Measurements from ENCODE around the gene ADAP1. TPM values are rescaled to one million over a fixed set of nuclear protein-coding genes. Genes with fewer than 3 reads are reported as not detected.

The ADAP1 gene
- total RNA-seq, 1 donor from 2014 or later, result 26.9 TPM

DNA sequence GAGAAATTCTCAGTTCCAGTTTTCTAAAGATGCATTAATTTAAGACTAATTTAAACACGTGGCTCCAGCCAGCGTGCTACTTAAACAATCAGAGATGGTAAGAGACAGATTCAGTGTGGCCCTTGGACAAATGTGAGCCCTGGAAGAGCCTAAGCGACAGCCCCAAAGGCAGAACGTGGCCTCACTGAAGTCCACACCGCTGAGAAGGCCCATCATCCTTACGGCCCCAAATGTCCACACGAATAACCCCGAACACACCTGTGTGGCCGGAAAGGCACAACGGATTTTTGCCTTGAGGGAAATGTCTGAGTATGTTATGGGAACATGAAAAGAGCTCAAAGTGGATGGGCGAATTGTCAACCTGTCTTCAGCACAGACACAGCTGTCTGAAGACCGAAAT is 17.6 kb upstream of the ADAP1 start:
- FAIRE-seq, result no peak
- H3K36me3 ChIP-seq (ENCODE audit: control insufficient read depth, insufficient read depth, low read length), result peaks cover 17% of the 10 kb centered on the region

GRCh38 chr7:970744-971143 is 16.3 kb upstream of the ADAP1 start:
- H3K27me3 ChIP-seq (ENCODE audit: control insufficient read depth, insufficient read depth, low read length), result no peaks in the 10 kb centered on the region
- H3K36me3 ChIP-seq (ENCODE audit: control insufficient read depth, insufficient read depth, low read length), result peaks cover 17% of the 10 kb centered on the region
- DNase-seq (ENCODE audit: low read depth), result no peak
- no peak overlapping the region for H3K4me3 ChIP-seq (ENCODE audit: low read depth, low read length)
- FAIRE-seq, result no peak
- TF ChIP-seq, protein P1, sequence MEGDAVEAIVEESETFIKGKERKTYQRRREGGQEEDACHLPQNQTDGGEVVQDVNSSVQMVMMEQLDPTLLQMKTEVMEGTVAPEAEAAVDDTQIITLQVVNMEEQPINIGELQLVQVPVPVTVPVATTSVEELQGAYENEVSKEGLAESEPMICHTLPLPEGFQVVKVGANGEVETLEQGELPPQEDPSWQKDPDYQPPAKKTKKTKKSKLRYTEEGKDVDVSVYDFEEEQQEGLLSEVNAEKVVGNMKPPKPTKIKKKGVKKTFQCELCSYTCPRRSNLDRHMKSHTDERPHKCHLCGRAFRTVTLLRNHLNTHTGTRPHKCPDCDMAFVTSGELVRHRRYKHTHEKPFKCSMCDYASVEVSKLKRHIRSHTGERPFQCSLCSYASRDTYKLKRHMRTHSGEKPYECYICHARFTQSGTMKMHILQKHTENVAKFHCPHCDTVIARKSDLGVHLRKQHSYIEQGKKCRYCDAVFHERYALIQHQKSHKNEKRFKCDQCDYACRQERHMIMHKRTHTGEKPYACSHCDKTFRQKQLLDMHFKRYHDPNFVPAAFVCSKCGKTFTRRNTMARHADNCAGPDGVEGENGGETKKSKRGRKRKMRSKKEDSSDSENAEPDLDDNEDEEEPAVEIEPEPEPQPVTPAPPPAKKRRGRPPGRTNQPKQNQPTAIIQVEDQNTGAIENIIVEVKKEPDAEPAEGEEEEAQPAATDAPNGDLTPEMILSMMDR (IDR thresholded peaks at IDR 0.05; ENCODE audit: insufficient read depth, low read length, severe bottlenecking), result no peak

More for the DNA sequence above, 17.6 kb upstream of the ADAP1 start:
- Histone ChIP-seq H3K27me3 (ENCODE audit: control insufficient read depth, insufficient read depth, low read length) (no peaks in the 10 kb centered on the region), H3K4me3 (ENCODE audit: low read depth, low read length) (no peak overlapping the region)
- TF ChIP-seq, protein P1 (IDR thresholded peaks at IDR 0.05; ENCODE audit: insufficient read depth, low read length, severe bottlenecking), result no peak
- DNase-seq (ENCODE audit: low read depth), result no peak

DNA sequence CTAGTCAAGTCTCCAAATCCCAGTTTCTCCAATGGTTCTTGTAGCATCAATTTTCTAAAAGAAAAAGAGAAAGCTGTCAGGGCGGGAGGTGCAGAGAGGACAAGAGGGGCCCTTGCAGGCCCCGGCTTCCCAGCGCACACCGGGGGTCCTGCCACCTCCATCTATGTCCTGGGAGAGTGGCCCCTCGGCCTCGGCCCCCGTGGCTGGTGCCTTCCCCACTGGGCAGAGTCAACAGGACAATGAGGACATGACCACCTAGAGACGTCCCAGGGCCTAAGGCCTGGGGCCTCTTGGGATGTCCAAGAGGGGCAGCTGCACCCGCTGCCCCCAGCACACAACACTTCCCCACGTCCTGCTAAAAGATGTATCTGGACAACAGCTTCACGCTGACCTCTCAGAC is 14.9 kb upstream of the ADAP1 start:
- no peak overlapping the region for H3K4me3 ChIP-seq (ENCODE audit: low read depth, low read length)
- no peak for FAIRE-seq
- H3K36me3 ChIP-seq (ENCODE audit: control insufficient read depth, insufficient read depth, low read length), result peaks cover 17% of the 10 kb centered on the region
- no peaks in the 10 kb centered on the region for H3K27me3 ChIP-seq (ENCODE audit: control insufficient read depth, insufficient read depth, low read length)
- no peak for DNase-seq (ENCODE audit: low read depth)
- TF ChIP-seq, protein P1 (IDR thresholded peaks at IDR 0.05; ENCODE audit: insufficient read depth, low read length, severe bottlenecking), result no peak

DNA sequence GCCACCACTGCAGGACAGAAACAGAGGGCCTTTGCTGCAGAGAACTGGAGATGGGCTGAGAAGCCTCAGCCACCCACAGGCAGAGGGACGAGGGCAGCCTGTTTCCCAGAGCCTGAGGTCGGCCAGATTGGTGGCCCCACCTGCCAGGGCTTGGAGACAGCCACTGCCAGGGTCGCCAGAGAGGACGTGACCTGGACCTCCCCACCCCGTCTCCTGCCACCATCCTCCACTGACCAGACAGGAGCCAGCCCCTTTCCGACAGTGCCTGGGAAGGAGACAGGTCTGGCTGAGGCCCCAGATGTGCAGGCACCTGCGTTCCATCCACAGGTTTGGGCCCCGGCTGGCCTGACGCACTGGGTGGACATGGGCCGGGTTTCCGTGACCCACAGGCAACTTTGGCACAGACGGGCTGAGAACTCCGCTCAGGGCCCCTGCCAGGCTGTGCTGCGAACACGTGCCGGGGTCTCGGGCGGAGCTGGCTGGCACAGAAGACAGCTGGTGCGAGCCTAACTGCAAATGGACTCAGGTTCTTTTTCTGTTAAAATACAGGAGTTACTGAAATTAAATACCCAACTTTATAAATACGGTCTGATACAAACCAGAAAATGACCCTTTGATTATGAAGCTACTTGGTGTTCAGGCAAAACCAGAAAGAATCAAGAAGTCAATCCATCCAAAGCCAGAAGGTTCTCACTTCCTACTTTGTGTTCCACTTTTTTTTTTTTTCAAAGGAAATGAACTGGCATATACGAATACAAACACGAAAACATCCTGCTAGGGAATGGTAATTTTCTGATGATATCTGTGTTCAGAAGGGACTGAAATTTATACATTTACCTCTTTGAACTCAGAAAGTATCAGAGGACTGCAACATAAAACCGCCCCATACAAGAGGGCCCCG is 14.0 kb upstream of the ADAP1 start:
- no peaks in the 10 kb centered on the region for H3K27me3 ChIP-seq (ENCODE audit: control insufficient read depth, insufficient read depth, low read length)
- no peak overlapping the region for H3K4me3 ChIP-seq (ENCODE audit: low read depth, low read length)
- H3K36me3 ChIP-seq (ENCODE audit: control insufficient read depth, insufficient read depth, low read length), result peaks cover 17% of the 10 kb centered on the region
- DNase-seq (ENCODE audit: low read depth) (no peak), FAIRE-seq (no peak)
- TF ChIP-seq, protein P1 (IDR thresholded peaks at IDR 0.05; ENCODE audit: insufficient read depth, low read length, severe bottlenecking), result no peak

DNA sequence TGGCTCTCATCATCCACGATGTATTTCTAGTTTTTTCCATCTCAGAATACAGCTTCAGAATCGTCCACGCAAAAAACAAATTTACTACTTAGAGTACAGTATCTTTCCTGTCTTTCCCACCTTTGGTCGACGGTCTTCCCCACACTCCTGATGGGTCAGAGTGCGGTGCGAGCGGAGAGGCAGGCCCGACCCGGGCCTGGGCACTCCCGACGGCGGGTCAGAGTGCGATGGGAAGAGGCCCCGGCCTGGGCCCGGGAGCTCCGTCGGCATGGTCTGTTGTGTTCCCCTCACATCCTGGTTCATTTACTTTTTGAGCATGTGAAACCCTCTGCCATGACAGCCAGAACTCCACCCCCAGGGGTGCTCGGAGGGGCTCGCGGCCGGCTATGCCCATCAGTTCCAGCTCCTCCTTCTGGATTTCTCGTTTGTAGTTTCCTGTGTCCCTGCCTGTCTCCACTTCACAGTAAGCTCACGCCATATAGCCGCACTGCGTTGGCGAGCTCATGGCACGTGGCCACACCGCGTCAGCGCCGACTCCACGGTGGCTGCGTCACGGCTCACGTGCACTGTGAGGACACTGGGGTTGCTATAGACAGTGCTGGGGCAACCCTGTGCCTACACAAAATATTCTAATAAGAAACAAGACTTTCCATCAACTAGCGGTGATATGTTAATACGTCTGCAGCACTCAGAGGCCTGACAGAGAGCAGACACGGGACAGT is 13.0 kb upstream of the ADAP1 start:
- no peak overlapping the region for H3K4me3 ChIP-seq (ENCODE audit: low read depth, low read length)
- H3K27me3 ChIP-seq (ENCODE audit: control insufficient read depth, insufficient read depth, low read length), result no peaks in the 10 kb centered on the region
- no peak for DNase-seq (ENCODE audit: low read depth)
- H3K36me3 ChIP-seq (ENCODE audit: control insufficient read depth, insufficient read depth, low read length), result peaks cover 13% of the 10 kb centered on the region
- TF ChIP-seq, protein P1 (IDR thresholded peaks at IDR 0.05; ENCODE audit: insufficient read depth, low read length, severe bottlenecking), result no peak
- no peak for FAIRE-seq
